Stimulated activated naive CD8-positive, alpha-beta T cell treated with anti-CD3 and anti-CD28 coated beads, Interleukin-15, Interleukin-2, amounts not matched to agents 100 ng/mL and 50 ng/mL, for 24 hours (primary cell): ENCODE results near the gene KIF22.
"Not testable (repeated sequence)": the region's sequence is repeated elsewhere in the genome, so short reads cannot be mapped to it uniquely, and the experiment has no call there.

ENCODE experiments used
- H3K27ac Mint-ChIP-seq: one replicate; pipeline ENCODE4 v1.8.0; 2021; ENCODE audit warnings: mild to moderate bottlenecking, mixed read lengths
- H3K27me3 Mint-ChIP-seq: one replicate; pipeline ENCODE4 v1.8.0; 2021; ENCODE audit warnings: mixed read lengths
- H3K36me3 Mint-ChIP-seq: one replicate; pipeline ENCODE4 v1.8.0; 2021; ENCODE audit warnings: low read depth, mixed read lengths
- H3K4me1 Mint-ChIP-seq: one replicate; pipeline ENCODE4 v1.8.0; 2021; ENCODE audit warnings: low read depth, mixed read lengths
- H3K4me3 Mint-ChIP-seq: one replicate; pipeline ENCODE4 v1.8.0; 2021; ENCODE audit warnings: mild to moderate bottlenecking, mixed read lengths
- H3K9me3 Mint-ChIP-seq: one replicate; pipeline ENCODE4 v1.8.0; 2021; ENCODE audit warnings: mixed read lengths

Gene KIF22

GRCh38 chr16:29826342-29826695 is 35.8 kb downstream of the KIF22 start:
- Mint-ChIP-seq H3K4me1 (peaks cover 84% of the 10 kb centered on the region), H3K27ac (peak overlapping the region; percentile 97), H3K36me3 (peaks cover 6% of the 10 kb centered on the region), H3K9me3 (no peaks in the 10 kb centered on the region), H3K4me3 (peak overlapping the region; percentile 79), H3K27me3 (no peaks in the 10 kb centered on the region)

- no peaks in the 10 kb centered on the region for H3K27me3 Mint-ChIP-seq
- no peak overlapping the region for H3K4me3 Mint-ChIP-seq
- peaks cover 55% of the 10 kb centered on the region for H3K4me1 Mint-ChIP-seq
- no peaks in the 10 kb centered on the region for H3K9me3 Mint-ChIP-seq
- no peak overlapping the region for H3K27ac Mint-ChIP-seq
- H3K36me3 Mint-ChIP-seq: peaks cover 22% of the 10 kb centered on the region
Observed at GRCh38 chr16:29830774-29831173, 40.2 kb downstream of the KIF22 start.

- Mint-ChIP-seq H3K27me3 (no peaks in the 10 kb centered on the region), H3K27ac (no peak overlapping the region), H3K4me3 (no peak overlapping the region), H3K4me1 (peaks cover 49% of the 10 kb centered on the region), H3K36me3 (peaks cover 22% of the 10 kb centered on the region), H3K9me3 (no peaks in the 10 kb centered on the region)
Observed at GRCh38 chr16:29831490-29831889, 40.9 kb downstream of the KIF22 start.

- Mint-ChIP-seq H3K4me1 (peaks cover 32% of the 10 kb centered on the region), H3K36me3 (peaks cover 29% of the 10 kb centered on the region)
- not testable (repeated sequence) for H3K4me3 Mint-ChIP-seq, H3K9me3 Mint-ChIP-seq, H3K27ac Mint-ChIP-seq, H3K27me3 Mint-ChIP-seq
Observed at GRCh38 chr16:29833219-29833618, 42.7 kb downstream of the KIF22 start.

- Mint-ChIP-seq H3K9me3 (no peaks in the 10 kb centered on the region), H3K27ac (peak overlapping the region; percentile 52), H3K36me3 (peaks cover 29% of the 10 kb centered on the region), H3K27me3 (no peaks in the 10 kb centered on the region), H3K4me3 (peak overlapping the region; percentile 60), H3K4me1 (peaks cover 26% of the 10 kb centered on the region)
Observed at GRCh38 chr16:29834079-29834478, 43.5 kb downstream of the KIF22 start.

- Mint-ChIP-seq H3K4me1 (peaks cover 16% of the 10 kb centered on the region), H3K27ac (no peak overlapping the region), H3K4me3 (no peak overlapping the region), H3K36me3 (peaks cover 36% of the 10 kb centered on the region), H3K9me3 (no peaks in the 10 kb centered on the region), H3K27me3 (no peaks in the 10 kb centered on the region)
Observed at GRCh38 chr16:29835926-29836325, 45.4 kb downstream of the KIF22 start.

GRCh38 chr16:29836623-29837022 is 46.1 kb downstream of the KIF22 start:
- H3K36me3 Mint-ChIP-seq: peaks cover 36% of the 10 kb centered on the region
- peaks cover 16% of the 10 kb centered on the region for H3K4me1 Mint-ChIP-seq
- no peaks in the 10 kb centered on the region for H3K27me3 Mint-ChIP-seq
- H3K27ac Mint-ChIP-seq: no peak overlapping the region
- H3K4me3 Mint-ChIP-seq: no peak overlapping the region
- H3K9me3 Mint-ChIP-seq: no peaks in the 10 kb centered on the region

DNA sequence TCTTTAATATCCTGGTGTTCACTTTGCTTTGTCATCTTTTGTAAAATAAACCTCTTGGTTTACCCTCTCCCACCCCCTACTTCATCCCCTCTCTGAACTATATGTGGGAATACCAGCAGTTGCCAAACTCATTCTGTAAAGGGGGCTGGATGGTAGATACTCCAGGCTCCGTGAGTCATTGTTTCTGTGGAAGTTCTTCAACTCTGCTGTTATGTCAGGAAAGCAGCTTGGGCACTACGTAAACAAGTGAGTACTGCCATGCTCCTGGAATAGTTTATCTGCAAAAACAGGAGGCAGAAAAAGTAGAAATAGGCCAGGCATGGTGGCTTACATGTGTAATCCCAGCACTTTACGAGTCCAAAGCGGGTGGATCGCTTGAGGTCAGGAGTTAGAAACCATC is 47.3 kb downstream of the KIF22 start:
- Mint-ChIP-seq H3K9me3 (no peaks in the 10 kb centered on the region), H3K4me1 (peaks cover 13% of the 10 kb centered on the region), H3K36me3 (peaks cover 31% of the 10 kb centered on the region), H3K27ac (no peak overlapping the region), H3K27me3 (no peaks in the 10 kb centered on the region), H3K4me3 (no peak overlapping the region)

DNA sequence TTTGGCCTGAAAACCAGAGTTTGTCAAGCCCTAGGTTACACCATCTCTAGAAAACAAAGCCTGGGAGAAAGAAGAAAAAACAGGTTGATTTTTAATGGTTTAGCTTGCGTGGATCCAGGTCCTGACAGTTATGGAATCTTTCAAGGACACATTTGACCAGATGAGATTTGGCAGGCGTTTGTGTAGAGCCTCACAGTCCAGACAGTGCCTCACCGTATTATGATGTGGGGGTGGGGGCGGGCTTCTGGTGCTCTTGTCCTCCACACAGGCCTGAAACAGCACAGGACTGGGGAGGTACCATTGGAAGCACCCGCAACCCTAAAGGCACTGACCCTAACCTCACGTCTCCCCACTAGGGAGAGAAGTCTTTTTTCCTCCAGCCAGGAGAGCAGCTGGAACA is 49.3 kb downstream of the KIF22 start:
- Mint-ChIP-seq H3K9me3 (no peaks in the 10 kb centered on the region), H3K4me3 (no peak overlapping the region), H3K4me1 (peaks cover 3% of the 10 kb centered on the region), H3K36me3 (peaks cover 20% of the 10 kb centered on the region), H3K27me3 (no peaks in the 10 kb centered on the region), H3K27ac (no peak overlapping the region)

GRCh38 chr16:29840240-29840639 is 49.7 kb downstream of the KIF22 start:
- Mint-ChIP-seq H3K4me3 (no peak overlapping the region), H3K4me1 (peaks cover 3% of the 10 kb centered on the region), H3K36me3 (peaks cover 21% of the 10 kb centered on the region), H3K27me3 (no peaks in the 10 kb centered on the region), H3K9me3 (no peaks in the 10 kb centered on the region), H3K27ac (peak overlapping the region; percentile 61)

GRCh38 chr16:29841631-29842030 is 51.1 kb downstream of the KIF22 start:
- Mint-ChIP-seq H3K27ac (no peak overlapping the region), H3K27me3 (no peaks in the 10 kb centered on the region), H3K4me3 (no peak overlapping the region), H3K36me3 (peaks cover 26% of the 10 kb centered on the region), H3K9me3 (no peaks in the 10 kb centered on the region), H3K4me1 (no peaks in the 10 kb centered on the region)

GRCh38 chr16:29842732-29843346 is 52.3 kb downstream of the KIF22 start:
- no peaks in the 10 kb centered on the region for H3K27me3 Mint-ChIP-seq
- peaks cover 25% of the 10 kb centered on the region for H3K36me3 Mint-ChIP-seq
- peak overlapping the region; percentile 69 for H3K27ac Mint-ChIP-seq
- H3K9me3 Mint-ChIP-seq: no peaks in the 10 kb centered on the region
- H3K4me3 Mint-ChIP-seq: no peak overlapping the region
- H3K4me1 Mint-ChIP-seq: no peaks in the 10 kb centered on the region

- no peak overlapping the region for H3K27ac Mint-ChIP-seq
- H3K27me3 Mint-ChIP-seq: no peaks in the 10 kb centered on the region
- peaks cover 25% of the 10 kb centered on the region for H3K36me3 Mint-ChIP-seq
- no peaks in the 10 kb centered on the region for H3K4me1 Mint-ChIP-seq
- H3K9me3 Mint-ChIP-seq: no peaks in the 10 kb centered on the region
- no peak overlapping the region for H3K4me3 Mint-ChIP-seq
Observed at GRCh38 chr16:29843931-29844330, 53.4 kb downstream of the KIF22 start.

DNA sequence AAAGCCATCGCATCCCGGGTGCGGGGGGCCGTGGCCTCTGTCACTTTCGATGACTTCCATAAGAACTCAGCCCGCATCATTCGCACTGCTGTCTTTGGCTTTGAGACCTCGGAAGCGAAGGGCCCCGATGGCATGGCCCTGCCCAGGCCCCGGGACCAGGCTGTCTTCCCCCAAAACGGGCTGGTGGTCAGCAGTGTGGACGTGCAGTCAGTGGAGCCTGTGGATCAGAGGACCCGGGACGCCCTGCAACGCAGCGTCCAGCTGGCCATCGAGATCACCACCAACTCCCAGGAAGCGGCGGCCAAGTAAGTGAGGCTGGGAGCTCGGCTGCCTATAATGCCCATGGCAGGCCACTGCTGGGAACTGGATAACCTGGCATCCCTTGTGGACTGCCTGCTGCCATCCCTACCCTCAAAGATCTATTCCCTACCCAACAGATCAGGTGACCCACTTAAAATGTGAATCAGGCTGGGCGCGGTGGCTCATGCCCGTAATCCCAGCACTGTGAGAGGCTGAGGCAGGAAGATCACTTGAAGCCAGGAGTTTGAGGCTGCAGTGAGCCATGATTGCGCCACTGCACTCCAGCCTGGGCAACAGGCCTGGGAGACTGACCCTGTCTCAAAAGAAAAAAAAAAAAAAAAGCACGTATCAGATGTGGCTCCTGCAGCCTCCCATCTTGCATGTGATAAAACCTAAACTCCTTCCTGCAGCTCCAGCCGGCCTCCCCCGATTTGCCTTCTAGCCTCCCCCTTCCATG is 54.2 kb downstream of the KIF22 start:
- H3K36me3 Mint-ChIP-seq: peaks cover 28% of the 10 kb centered on the region
- H3K9me3 Mint-ChIP-seq: no peaks in the 10 kb centered on the region
- no peaks in the 10 kb centered on the region for H3K27me3 Mint-ChIP-seq
- no peak overlapping the region for H3K27ac Mint-ChIP-seq
- no peak overlapping the region for H3K4me3 Mint-ChIP-seq
- H3K4me1 Mint-ChIP-seq: no peaks in the 10 kb centered on the region

GRCh38 chr16:29845656-29846055 is 55.1 kb downstream of the KIF22 start:
- peaks cover 22% of the 10 kb centered on the region for H3K36me3 Mint-ChIP-seq
- no peak overlapping the region for H3K4me3 Mint-ChIP-seq
- H3K9me3 Mint-ChIP-seq: no peaks in the 10 kb centered on the region
- H3K27me3 Mint-ChIP-seq: no peaks in the 10 kb centered on the region
- H3K27ac Mint-ChIP-seq: no peak overlapping the region
- no peaks in the 10 kb centered on the region for H3K4me1 Mint-ChIP-seq
